ENCODE data around the gene GNG4.
"Not testable (repeated sequence)": the region's sequence is repeated elsewhere in the genome, so short reads cannot be mapped to it uniquely, and the experiment has no call there.

GNG4 gene

GRCh38 chr1:235624721-235625333, 24.8 kb downstream of the GNG4 start:
- no peak for DNase-seq

- DNase-seq = peak; percentile 43
Measured at GRCh38 chr1:235622936-235623779, 26.4 kb downstream of the GNG4 start.

GRCh38 chr1:235619149-235619548, 30.4 kb downstream of the GNG4 start:
- not testable (repeated sequence) for DNase-seq

- no peak for DNase-seq
Measured at GRCh38 chr1:235617808-235618207, 31.8 kb downstream of the GNG4 start.

DNA sequence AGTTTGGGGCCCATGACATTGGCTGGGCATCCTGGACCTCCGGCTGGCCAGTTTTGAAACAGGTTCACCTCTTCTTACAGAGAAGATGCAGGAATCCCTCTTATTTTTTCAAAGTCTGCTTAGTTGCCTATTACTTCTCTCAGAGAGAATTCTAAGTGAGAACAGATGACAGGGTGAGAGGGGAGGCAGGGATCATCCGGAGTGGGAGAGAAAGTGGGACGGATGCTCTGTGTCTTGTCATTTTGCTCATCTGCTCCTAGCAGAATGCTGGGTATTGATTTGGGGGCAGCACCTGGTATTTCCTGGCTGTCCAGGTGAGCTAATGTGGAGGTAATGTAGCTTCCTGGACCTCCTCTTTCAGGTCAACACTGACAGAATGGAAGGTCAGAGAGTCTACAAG, 32.4 kb downstream of the GNG4 start:
- DNase-seq = no peak

- no peak for DNase-seq
Measured at GRCh38 chr1:235614442-235614954, 35.1 kb downstream of the GNG4 start.

GRCh38 chr1:235613602-235614001, 36.0 kb downstream of the GNG4 start:
- DNase-seq = no peak

DNA sequence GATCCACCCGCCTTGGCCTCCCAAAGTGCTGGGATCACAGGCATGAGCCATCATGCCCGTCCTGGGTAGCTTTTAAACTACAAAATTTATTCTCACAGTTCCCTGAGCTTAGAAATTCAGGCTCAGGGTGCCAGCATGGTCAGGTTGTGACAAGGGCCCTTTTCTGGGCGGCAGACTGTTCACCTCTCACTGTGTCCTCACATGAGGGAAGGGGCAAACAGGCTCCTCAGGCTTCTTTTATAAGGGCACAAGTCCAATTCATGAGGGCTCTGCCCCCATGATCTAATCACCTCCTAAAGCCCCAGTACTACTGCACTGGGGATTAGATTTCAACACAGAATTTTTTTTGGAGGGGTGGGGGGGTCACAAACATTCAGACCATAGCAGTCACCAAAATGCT, 36.8 kb downstream of the GNG4 start:
- DNase-seq = no peak

DNA sequence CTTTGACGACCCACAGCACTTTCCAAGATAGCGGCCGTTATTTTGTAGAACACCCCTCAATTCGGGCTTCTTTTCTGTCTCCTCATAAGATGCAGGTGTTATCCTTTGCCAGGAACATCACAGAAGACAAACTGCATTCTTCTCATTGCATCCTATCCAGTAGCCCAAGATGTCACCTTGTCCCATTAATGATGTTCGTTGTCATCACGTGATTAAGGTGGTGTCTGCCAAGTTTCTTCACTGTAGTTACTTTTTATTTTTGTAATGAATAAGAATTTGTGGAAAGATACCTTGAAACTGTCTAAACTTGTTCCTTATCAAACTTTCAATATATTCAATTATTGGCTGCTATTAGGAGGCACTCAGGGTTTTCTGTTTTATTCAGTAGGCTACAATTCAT, 39.4 kb downstream of the GNG4 start:
- DNase-seq = no peak

DNA sequence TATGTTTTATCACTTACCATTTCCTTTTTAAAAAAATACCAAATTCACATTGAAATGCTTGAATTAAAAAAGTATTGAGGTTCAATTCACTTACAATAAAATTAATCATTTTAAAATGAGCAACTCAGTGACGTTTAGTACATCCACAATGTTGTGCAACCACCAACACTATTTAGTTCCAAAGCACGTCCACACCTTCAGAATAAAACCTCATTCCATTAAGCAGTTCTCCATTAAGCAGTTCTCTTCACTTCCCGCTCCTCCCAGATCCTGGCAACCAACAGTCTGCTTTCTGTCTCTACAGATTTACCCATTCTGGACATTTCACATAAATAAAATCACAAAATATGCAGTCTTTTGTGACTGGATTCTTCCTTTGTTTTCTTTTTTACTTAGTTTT, 41.3 kb downstream of the GNG4 start:
- DNase-seq = no peak

- DNase-seq = no peak
Measured at GRCh38 chr1:235607284-235607683, 42.3 kb downstream of the GNG4 start.

- no peak for DNase-seq
Measured at GRCh38 chr1:235601104-235601503, 48.5 kb downstream of the GNG4 start.

DNA sequence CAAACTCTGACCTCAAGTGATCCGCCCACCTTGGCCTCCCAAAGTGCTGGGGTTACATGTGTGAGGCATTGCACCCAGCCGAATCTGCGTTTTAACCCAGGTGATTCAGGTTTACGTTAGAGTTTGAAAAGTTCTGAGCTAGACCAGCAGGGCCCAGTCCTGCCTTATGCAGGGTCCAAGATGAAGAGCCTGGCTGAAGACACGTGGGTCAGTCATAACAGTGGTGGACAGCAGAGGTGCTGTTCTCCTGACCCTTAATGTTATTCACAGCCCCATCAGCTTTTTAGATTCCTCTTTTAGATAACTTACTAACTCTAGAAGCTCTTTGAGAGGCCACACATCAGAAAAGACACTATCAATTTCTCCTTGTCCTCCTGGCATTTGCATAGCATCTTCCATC, 50.0 kb downstream of the GNG4 start:
- no peak for DNase-seq

DNA sequence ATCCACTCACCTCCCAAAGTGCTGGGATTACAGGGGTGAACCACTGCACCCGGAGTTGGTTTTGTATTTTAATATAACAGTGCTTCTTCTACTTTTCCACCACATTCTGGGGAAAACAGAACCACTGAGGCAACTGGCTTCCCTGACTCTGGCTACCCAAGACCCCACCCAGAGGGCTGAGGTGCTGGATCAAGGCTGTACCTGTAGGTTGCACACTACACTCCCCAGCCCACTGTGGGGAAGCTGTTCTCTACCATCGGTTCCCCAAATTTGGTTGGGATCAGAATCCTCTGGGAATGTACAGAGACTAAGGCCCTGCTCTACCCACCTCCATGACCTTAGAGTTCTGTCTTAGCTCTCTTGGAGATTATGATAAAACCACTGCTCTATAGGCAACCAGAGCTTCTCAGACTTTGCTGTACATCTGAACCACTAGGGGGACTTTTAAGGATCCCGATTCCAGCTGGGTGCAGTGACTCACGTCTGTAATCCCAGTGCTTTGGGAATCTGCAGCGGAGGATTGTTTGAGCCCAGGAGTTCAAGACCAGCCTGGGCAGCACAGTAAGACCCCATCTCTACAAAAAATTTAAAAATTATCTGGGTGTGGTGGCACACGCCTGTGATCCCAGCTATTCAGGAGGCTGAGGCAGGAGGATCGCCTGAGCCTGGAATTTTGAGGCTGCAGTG, 51.6 kb downstream of the GNG4 start:
- DNase-seq = no peak

- DNase-seq = peak; percentile 83
Measured at GRCh38 chr1:235595079-235595478, 54.5 kb downstream of the GNG4 start.

DNA sequence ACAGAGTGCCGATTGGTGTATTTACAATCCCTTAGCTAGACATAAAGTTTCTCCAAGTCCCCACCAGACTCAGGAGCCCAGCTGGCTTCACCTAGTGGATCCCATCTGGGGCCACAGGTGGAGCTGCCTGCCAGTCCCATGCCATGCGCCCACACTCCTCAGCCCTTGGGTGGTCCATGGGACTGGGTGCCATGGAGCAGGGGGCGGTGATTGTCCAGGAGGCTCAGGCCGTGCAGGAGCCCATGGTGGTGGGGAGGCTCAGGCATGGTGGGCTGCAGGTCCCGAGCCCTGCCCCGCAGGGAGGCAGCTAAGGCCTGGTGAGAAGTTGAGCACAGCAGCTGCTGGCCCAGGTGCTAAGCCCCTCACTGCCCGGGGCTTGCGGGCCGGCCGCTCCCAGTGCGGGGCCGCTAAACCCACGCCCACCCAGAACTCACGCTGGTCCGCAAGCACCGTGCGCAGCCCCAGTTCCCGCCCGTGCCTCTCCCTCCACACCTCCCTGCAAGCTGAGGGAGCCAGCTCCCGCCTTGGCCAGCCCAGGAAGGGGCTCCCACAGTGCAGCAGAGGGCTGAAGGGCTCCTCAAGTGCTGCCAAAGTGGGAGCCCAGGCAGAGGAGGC, 55.2 kb downstream of the GNG4 start:
- DNase-seq = not testable (repeated sequence)

GRCh38 chr1:235588916-235589515, 60.6 kb downstream of the GNG4 start:
- DNase-seq = no peak

DNA sequence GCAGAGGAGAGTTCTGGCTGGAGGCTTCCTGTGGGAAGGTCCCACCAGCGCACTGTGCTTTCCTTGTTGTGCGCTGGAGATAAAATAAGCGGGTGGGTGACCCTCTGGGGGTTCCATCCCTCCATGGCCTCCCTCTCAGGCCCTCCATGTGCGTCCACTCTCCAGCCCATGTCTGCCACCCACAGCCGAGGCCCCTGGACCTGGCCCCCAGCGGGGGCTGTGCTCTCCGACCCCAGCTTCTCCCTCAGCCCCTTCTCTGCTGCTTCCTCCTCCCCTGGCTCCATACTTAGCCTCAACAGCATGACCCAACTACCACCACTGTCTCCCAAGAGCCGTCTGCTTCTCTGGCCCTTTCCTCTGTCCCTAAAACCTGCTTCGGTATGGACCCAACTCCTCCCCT, 61.4 kb downstream of the GNG4 start:
- DNase-seq = no peak

- DNase-seq = no peak
Measured at GRCh38 chr1:235586992-235587391, 62.6 kb downstream of the GNG4 start.

GRCh38 chr1:235586413-235586812, 63.2 kb downstream of the GNG4 start:
- no peak for DNase-seq

DNA sequence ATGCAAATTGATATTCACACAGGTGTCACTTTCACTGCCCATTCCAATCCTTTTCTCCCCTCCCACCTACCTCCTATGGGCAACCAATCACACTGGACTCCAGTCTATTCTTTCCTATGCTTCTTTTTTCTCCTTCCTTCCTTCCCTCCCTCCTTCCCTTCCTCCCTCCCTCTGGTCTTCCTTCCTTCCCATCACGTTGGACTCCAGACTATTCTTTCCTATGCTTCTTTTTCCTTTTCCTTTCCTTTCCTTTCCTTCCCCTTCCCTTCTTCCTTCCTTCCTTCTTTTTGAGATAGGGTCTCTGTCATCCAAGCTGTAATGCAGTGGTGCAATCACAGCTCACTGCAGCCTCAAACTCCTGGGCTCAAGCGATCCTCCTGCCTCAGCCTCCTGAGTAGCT, 64.6 kb downstream of the GNG4 start:
- no peak for DNase-seq

GRCh38 chr1:235583511-235584001, 66.0 kb downstream of the GNG4 start:
- no peak for DNase-seq

DNA sequence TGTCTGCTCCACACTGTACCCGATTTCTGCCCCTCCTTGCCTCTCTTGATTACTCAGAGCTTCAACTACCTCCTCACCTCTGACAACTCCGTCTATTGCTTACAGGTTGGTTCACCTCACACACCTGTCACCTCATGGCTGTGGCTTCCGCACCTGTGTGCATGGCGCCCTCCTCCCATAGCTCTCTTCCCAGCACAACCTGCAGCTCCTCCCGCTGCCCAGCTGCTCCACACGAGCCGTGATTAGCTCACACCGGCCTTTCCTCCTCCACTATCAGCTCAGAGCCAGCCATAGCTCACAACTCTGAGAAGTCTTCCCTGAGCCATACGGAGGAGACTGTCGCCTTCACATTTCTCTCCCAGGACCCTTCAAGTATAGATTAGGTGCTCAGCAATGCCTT, 67.5 kb downstream of the GNG4 start:
- no peak for DNase-seq

All from NCI-H2171 treated with DMSO at 0.1 percent for 48 hours (cell line).